Activated T-cell treated with anti-CD3 and anti-CD28 coated beads, Interleukin-2, amount 50 U/mL, for 4 hours (primary cell): ENCODE results near the gene PC. TPM values are rescaled to one million over a fixed set of nuclear protein-coding genes. Genes with fewer than 3 reads are reported as not detected.

Source experiments
- ATAC-seq, 2 donors: fragments of 200-7000 bp; cut with Tn5 transposase; one replicate each; pipeline ENCODE4 v1.10.0; 2021
- DNase-seq: peaks from one replicate; pipeline ENCODE4 v3.0.0-alpha.2; 2020
- H3K27me3 Mint-ChIP-seq: one replicate; pipeline ENCODE4 v1.8.0; 2021; ENCODE audit warnings: low read depth, mixed read lengths
- H3K36me3 Mint-ChIP-seq: one replicate; pipeline ENCODE4 v1.8.0; 2022; ENCODE audit warnings: mixed read lengths; ENCODE audit not compliant: insufficient read depth
- H3K4me1 Mint-ChIP-seq: one replicate; pipeline ENCODE4 v1.8.0; 2021; ENCODE audit warnings: low read depth, mixed read lengths
- H3K4me3 Mint-ChIP-seq: one replicate; pipeline ENCODE4 v1.8.0; 2021; ENCODE audit warnings: mild to moderate bottlenecking, moderate library complexity, mixed read lengths
- H3K9me3 Mint-ChIP-seq: one replicate; pipeline ENCODE4 v1.8.0; 2021; ENCODE audit warnings: mixed read lengths
- total RNA-seq, 3 donors: library from RNA; stranded (reverse); gene quantifications; one replicate each; pipeline ENCODE4 v1.2.1, GENCODE V29; 2021

The PC gene
- total RNA-seq, 3 donors from 2014 or later, result 17.5 to 20.0 (median 18.4) TPM

- peaks cover 2% of the 10 kb centered on the region for H3K27me3 Mint-ChIP-seq
- H3K36me3 Mint-ChIP-seq, result no peaks in the 10 kb centered on the region
- ATAC-seq (no peak), DNase-seq (no peak)
- H3K4me1 Mint-ChIP-seq, result no peaks in the 10 kb centered on the region
- no peaks in the 10 kb centered on the region for H3K9me3 Mint-ChIP-seq
- H3K4me3 Mint-ChIP-seq, result no peak overlapping the region
Observed at GRCh38 chr11:66918741-66919140, 39.4 kb downstream of the PC start.

DNA sequence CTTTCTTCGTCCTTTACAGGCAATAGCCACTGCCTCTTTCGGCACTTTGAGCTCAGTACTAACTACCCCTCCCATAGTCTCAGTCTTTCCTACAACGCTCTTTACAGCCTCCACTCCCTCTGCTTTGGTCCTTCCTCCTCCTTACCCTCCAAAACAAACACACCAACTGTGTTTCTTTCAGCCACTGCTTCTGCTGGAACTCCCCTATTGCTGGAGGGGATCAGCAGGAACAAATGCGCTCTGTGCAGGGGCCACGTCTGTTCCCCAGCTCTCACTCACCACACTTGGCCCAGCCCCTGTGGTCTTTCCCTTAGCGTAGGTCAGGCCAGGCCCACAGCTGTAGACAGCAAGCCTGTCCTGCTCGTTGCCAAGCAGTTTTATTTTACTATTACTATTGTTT, 42.3 kb downstream of the PC start:
- H3K9me3 Mint-ChIP-seq, result no peaks in the 10 kb centered on the region
- no peaks in the 10 kb centered on the region for H3K4me1 Mint-ChIP-seq
- H3K36me3 Mint-ChIP-seq, result no peaks in the 10 kb centered on the region
- ATAC-seq (no peak), DNase-seq (no peak)
- H3K4me3 Mint-ChIP-seq, result no peak overlapping the region
- peaks cover 2% of the 10 kb centered on the region for H3K27me3 Mint-ChIP-seq

DNA sequence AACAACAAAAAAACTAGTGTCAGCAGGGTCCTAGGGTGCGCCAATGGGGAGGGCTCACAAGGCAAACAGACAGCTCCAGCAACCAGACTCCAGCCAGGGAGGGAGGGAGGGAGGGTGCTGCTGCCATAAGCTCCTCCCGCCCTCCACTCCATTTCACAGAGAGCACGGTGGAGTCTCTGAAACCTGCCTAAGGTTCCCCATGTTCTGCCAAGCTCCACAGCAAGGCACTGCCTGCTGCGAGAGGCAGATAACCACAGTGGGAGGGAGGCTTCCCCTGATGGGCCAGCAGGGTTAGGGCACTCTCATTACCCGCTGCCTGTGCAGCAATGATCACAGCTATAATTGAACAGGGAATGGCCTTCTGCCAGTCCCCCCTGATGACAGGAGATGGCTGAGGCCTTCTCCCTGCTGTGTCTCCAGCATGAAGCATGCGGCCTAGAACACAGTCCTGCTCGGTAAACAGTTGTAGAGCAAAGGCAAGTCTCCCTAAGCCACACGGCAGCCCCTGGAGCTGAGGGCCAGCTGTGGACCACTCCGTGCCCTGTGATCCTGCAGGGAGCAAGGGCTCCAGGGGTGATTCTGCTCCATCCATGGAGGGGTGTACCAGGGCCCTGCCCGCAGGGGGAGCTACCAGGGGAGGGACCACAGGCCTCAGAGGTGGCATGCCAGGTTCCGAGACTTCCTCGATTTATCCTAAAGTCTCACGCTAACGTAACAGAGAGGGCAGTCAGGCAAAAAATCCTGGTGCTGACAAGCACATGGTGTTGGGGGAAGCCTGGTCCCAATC, 42.9 kb downstream of the PC start:
- H3K4me1 Mint-ChIP-seq, result no peaks in the 10 kb centered on the region
- ATAC-seq (no peak), DNase-seq (no peak)
- no peak overlapping the region for H3K4me3 Mint-ChIP-seq
- H3K27me3 Mint-ChIP-seq, result peaks cover 2% of the 10 kb centered on the region
- H3K9me3 Mint-ChIP-seq, result no peaks in the 10 kb centered on the region
- H3K36me3 Mint-ChIP-seq, result no peaks in the 10 kb centered on the region

GRCh38 chr11:66914505-66914904, 43.7 kb downstream of the PC start:
- H3K36me3 Mint-ChIP-seq, result no peaks in the 10 kb centered on the region
- no peaks in the 10 kb centered on the region for H3K9me3 Mint-ChIP-seq
- DNase-seq (no peak), ATAC-seq (no peak)
- no peaks in the 10 kb centered on the region for H3K27me3 Mint-ChIP-seq
- H3K4me1 Mint-ChIP-seq, result no peaks in the 10 kb centered on the region
- H3K4me3 Mint-ChIP-seq, result no peak overlapping the region

- no peak for DNase-seq
- ATAC-seq, result no peak
- no peaks in the 10 kb centered on the region for H3K9me3 Mint-ChIP-seq
- H3K4me1 Mint-ChIP-seq, result no peaks in the 10 kb centered on the region
- H3K27me3 Mint-ChIP-seq, result no peaks in the 10 kb centered on the region
- no peak overlapping the region for H3K4me3 Mint-ChIP-seq
- H3K36me3 Mint-ChIP-seq, result no peaks in the 10 kb centered on the region
Observed at GRCh38 chr11:66912911-66913310, 45.3 kb downstream of the PC start.

DNA sequence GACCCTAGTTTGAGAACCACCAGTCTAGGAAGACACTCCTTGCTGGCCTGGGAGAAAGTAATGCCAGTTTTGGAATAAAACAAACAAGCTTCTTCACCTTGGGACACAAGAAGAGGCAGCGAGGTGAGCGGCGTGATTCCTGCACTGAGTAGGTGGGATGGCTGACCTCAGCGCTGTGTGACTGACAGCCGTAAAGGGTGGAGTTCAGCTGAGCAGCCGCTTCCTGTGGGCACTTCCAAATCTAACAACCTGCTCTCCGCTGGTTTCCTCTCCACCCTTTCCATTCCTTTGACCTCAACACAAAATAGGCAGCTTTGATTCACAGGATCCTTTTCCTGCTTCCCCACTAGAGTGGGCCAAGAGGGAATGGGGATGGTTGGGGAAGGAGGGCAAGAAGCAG, 45.8 kb downstream of the PC start:
- DNase-seq, result no peak
- no peak for ATAC-seq
- Mint-ChIP-seq H3K36me3 (no peaks in the 10 kb centered on the region), H3K4me1 (no peaks in the 10 kb centered on the region), H3K4me3 (no peak overlapping the region), H3K9me3 (no peaks in the 10 kb centered on the region), H3K27me3 (no peaks in the 10 kb centered on the region)

- Mint-ChIP-seq H3K36me3 (no peaks in the 10 kb centered on the region), H3K9me3 (no peaks in the 10 kb centered on the region), H3K27me3 (no peaks in the 10 kb centered on the region), H3K4me3 (no peak overlapping the region), H3K4me1 (no peaks in the 10 kb centered on the region)
- DNase-seq (no peak), ATAC-seq (no peak)
Observed at GRCh38 chr11:66910669-66911068, 47.5 kb downstream of the PC start.

DNA sequence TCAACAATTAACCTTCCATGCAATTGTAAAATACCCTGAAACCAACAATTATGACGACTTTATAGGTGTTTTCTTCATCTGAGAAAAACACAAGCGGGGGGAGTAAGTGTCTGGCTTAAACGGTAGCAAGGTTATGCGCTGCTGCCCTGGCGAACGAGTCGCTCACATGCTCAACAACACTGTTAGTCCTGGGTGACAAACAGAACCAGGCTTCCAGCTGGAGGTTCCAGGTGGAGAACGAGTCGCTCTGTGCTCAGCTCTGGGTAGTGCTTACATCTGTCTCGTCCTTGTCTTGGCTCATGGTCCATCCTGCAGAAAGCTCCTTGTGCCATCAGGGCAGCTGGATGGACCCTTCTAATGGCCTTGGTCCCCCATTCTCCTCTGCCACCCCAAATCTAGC, 48.2 kb downstream of the PC start:
- ATAC-seq, result no peak
- DNase-seq, result no peak
- Mint-ChIP-seq H3K27me3 (no peaks in the 10 kb centered on the region), H3K4me3 (no peak overlapping the region), H3K36me3 (no peaks in the 10 kb centered on the region), H3K4me1 (no peaks in the 10 kb centered on the region), H3K9me3 (no peaks in the 10 kb centered on the region)

- Mint-ChIP-seq H3K4me3 (no peak overlapping the region), H3K27me3 (no peaks in the 10 kb centered on the region), H3K4me1 (no peaks in the 10 kb centered on the region), H3K9me3 (no peaks in the 10 kb centered on the region), H3K36me3 (no peaks in the 10 kb centered on the region)
- DNase-seq, result no peak
- ATAC-seq, result no peak
Observed at GRCh38 chr11:66909181-66909580, 49.0 kb downstream of the PC start.

GRCh38 chr11:66907751-66908630, 50.2 kb downstream of the PC start:
- H3K4me1 Mint-ChIP-seq, result no peaks in the 10 kb centered on the region
- H3K27me3 Mint-ChIP-seq, result no peaks in the 10 kb centered on the region
- H3K9me3 Mint-ChIP-seq, result no peaks in the 10 kb centered on the region
- no peak for ATAC-seq
- H3K4me3 Mint-ChIP-seq, result no peak overlapping the region
- H3K36me3 Mint-ChIP-seq, result no peaks in the 10 kb centered on the region
- no peak for DNase-seq

DNA sequence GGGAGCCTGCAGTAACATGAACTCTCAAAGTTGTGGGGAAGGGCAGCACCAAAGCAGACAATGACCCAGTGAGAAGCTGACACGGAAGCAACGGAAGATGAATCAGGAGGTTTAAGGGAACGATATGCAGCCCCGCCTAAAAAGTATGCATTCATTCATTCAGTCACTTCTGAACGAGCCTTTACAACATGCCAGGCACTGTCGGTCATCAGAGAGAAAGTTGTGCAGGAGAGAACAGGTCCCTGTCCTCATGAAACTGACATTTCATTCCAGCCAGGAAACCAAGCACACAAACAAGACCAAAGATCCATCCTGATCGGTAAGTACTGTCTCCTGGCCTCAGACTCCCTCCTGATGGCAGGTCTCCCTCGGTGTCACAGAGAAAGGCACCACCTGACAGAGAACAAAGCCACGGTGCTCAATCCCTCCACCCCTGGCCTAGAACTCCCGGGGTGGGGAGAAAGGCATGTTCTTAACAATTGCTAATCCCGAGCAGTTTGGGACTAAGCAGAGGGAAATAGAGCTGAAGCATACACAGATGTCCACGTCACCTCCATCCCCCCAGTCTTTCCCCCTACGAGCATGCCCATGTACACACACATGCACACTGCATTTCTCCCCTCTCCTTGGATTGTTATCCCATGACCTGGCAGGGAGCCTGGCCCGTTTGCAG, 52.0 kb downstream of the PC start:
- Mint-ChIP-seq H3K4me3 (no peak overlapping the region), H3K27me3 (no peaks in the 10 kb centered on the region), H3K4me1 (no peaks in the 10 kb centered on the region), H3K9me3 (no peaks in the 10 kb centered on the region), H3K36me3 (no peaks in the 10 kb centered on the region)
- DNase-seq (no peak), ATAC-seq (no peak)

DNA sequence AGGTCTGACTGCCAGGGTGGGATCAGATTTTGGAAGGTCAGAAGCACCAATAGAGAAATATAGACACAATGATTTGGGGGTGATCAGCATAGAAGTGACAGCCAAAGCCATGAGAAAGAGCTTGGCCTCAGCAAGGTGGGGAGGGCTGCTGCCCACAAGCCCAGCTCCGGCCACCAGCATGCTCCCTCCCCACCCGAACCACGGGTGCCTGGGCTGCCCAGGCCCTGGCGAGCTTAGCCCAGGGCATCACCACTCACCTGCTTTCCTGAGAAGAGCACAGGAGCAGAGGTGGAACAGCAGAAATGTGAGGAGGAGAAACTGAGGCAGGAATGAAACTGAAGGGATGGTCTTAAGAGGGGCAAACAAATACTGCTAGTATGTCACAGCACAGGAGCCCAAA, 52.6 kb downstream of the PC start:
- no peaks in the 10 kb centered on the region for H3K4me1 Mint-ChIP-seq
- DNase-seq (no peak), ATAC-seq (no peak)
- no peak overlapping the region for H3K4me3 Mint-ChIP-seq
- no peaks in the 10 kb centered on the region for H3K36me3 Mint-ChIP-seq
- no peaks in the 10 kb centered on the region for H3K9me3 Mint-ChIP-seq
- H3K27me3 Mint-ChIP-seq, result no peaks in the 10 kb centered on the region

- Mint-ChIP-seq H3K27me3 (no peaks in the 10 kb centered on the region), H3K9me3 (no peaks in the 10 kb centered on the region), H3K36me3 (no peaks in the 10 kb centered on the region), H3K4me3 (no peak overlapping the region), H3K4me1 (no peaks in the 10 kb centered on the region)
- no peak for ATAC-seq
- DNase-seq, result no peak
Observed at GRCh38 chr11:66904981-66905521, 53.1 kb downstream of the PC start.

- DNase-seq (no peak), ATAC-seq (no peak)
- Mint-ChIP-seq H3K9me3 (no peaks in the 10 kb centered on the region), H3K36me3 (no peaks in the 10 kb centered on the region), H3K4me1 (no peaks in the 10 kb centered on the region), H3K27me3 (no peaks in the 10 kb centered on the region), H3K4me3 (no peak overlapping the region)
Observed at GRCh38 chr11:66904561-66904960, 53.6 kb downstream of the PC start.
